ENCODE data around the gene ZNF618.

DNA sequence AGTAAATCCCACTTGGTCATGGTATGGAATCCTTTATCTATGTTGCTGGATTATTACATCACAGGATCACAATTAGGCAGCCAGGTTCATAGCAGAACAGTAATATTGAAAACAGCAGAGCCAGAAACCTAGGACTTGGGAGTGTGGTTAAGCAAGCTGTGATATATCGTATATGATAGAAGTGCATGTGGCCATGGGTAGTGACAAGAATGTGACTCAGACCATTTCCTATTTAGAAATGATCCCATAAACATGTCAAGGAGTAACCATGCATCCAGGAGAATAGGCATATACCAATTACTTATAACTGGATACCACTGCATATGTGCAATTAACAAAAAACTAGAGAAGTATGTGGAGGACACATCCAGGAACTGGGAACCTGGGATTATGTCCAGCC, 170.8 kb downstream of the ZNF618 start:
- TF ChIP-seq, protein P1, sequence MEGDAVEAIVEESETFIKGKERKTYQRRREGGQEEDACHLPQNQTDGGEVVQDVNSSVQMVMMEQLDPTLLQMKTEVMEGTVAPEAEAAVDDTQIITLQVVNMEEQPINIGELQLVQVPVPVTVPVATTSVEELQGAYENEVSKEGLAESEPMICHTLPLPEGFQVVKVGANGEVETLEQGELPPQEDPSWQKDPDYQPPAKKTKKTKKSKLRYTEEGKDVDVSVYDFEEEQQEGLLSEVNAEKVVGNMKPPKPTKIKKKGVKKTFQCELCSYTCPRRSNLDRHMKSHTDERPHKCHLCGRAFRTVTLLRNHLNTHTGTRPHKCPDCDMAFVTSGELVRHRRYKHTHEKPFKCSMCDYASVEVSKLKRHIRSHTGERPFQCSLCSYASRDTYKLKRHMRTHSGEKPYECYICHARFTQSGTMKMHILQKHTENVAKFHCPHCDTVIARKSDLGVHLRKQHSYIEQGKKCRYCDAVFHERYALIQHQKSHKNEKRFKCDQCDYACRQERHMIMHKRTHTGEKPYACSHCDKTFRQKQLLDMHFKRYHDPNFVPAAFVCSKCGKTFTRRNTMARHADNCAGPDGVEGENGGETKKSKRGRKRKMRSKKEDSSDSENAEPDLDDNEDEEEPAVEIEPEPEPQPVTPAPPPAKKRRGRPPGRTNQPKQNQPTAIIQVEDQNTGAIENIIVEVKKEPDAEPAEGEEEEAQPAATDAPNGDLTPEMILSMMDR (conservative IDR thresholded peaks at IDR 0.05; ENCODE audit: low read length): no peak
- TF ChIP-seq EZH2phosphoT487 (IDR thresholded peaks at IDR 0.05; ENCODE audit: borderline replicate concordance): no peak
